Forelimb muscle (tissue), 1 donor: ENCODE measurements around the gene PSMA6. TPM values are rescaled to one million over a fixed set of nuclear protein-coding genes. Genes with fewer than 3 reads are reported as not detected.

Source experiments
- DNase-seq: peaks from one replicate; pipeline ENCODE4 v3.0.0-alpha.2; 2013; ENCODE audit warnings: low read depth
- polyA plus RNA-seq: library from polyadenylated mRNA; unstranded; fragments of 120-200 nt; gene quantifications from one replicate; pipeline ENCODE4 v1.2.1, GENCODE V29; 2013; ENCODE audit not compliant: insufficient read length

The PSMA6 gene
- polyA plus RNA-seq, 1 donor, result 214 TPM

GRCh38 chr14:35366521-35366976 lies 74.4 kb downstream of the PSMA6 start:
- DNase-seq, result no peak

- DNase-seq, result no peak
These were observed 74.8 kb downstream of the PSMA6 start for GRCh38 chr14:35367056-35367372.

Other genes starting within 250 kb of the PSMA6 start
- 36.4 TPM for gene FAM177A1, start 246.1 kb upstream of the PSMA6 start, polyA plus RNA-seq
- gene PPP2R3C, start 170.4 kb upstream of the PSMA6 start, polyA plus RNA-seq, result 41.6 TPM
- 17.5 TPM for gene PRORP, start 169.8 kb upstream of the PSMA6 start, polyA plus RNA-seq
- 41.0 TPM for gene NFKBIA, start 112.4 kb downstream of the PSMA6 start, polyA plus RNA-seq
- gene INSM2, start 241.8 kb downstream of the PSMA6 start, polyA plus RNA-seq, result not detected